GM19043 (cell line): Measurements from ENCODE around the gene MLH1.

Source experiments
- ATAC-seq: cut with Tn5 transposase; IDR thresholded peaks from one replicate; pipeline ENCODE4 v1.9.1; 2021; ENCODE audit warnings: low read depth; ENCODE audit not compliant: unreplicated experiment

Gene MLH1

DNA sequence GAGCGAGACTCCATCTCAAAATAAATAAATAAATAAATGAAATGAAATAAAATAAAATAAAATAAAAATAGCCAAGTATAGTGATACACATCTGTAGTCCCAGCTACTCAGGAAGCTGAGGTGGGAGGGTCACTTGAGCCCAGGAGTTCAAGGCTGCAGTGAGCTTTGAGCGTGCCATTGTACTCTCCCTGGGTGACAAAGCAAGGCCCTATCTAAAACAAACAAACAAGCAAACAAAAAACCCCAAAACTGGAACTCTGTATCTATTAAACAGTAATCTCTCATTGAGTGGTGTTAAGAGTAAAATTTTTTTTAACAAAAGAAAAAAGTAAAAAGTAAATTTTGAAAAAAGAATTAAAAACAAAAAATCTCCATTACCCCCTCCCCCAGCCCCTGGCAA lies 21.2 kb upstream of the MLH1 start:
- ATAC-seq = no peak

- ATAC-seq = no peak
Observed at GRCh38 chr3:36973139-36973538, 20.2 kb upstream of the MLH1 start.

- ATAC-seq = no peak
Observed at GRCh38 chr3:36981006-36981405, 12.3 kb upstream of the MLH1 start.

- ATAC-seq = no peak
Observed at GRCh38 chr3:36988356-36988755, 5.0 kb upstream of the MLH1 start.

GRCh38 chr3:36989005-36989404 lies 4.3 kb upstream of the MLH1 start:
- no peak for ATAC-seq

- no peak for ATAC-seq
Observed at GRCh38 chr3:36989568-36989967, 3.8 kb upstream of the MLH1 start.

- ATAC-seq = no peak
Observed at GRCh38 chr3:36991147-36991546, 2.2 kb upstream of the MLH1 start.

- ATAC-seq = no peak
Observed at GRCh38 chr3:36991923-36992805, 1.2 kb upstream of the MLH1 start.

GRCh38 chr3:36992806-36993325 lies 452 bp upstream of the MLH1 start, which contains the start of gene EPM2AIP1:
Gene EPM2AIP1, minus strand, starts transcription at chr3:36993131. Its CDS starts 54 bp downstream, at chr3:36993077.
- ATAC-seq = peak; percentile 82

DNA sequence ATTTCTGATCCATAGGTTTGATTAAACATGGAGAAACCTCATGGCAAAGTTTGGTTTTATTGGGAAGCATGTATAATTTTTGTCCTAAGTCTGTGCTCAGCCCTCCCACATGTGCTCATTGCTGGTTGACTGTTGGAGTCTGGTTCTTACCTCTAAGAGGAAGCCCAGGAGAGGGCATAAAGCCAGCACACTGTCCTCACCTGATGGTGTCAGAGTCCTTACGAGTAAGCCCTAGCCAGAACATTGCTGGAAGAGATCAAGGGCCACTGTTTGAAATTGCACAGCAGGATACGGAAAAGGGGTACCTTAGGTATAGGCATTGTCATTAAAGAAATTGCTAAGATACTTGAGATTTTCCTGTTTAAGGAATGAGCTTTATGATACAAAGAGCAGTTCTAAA lies 21.3 kb downstream of the MLH1 start:
- no peak for ATAC-seq

DNA sequence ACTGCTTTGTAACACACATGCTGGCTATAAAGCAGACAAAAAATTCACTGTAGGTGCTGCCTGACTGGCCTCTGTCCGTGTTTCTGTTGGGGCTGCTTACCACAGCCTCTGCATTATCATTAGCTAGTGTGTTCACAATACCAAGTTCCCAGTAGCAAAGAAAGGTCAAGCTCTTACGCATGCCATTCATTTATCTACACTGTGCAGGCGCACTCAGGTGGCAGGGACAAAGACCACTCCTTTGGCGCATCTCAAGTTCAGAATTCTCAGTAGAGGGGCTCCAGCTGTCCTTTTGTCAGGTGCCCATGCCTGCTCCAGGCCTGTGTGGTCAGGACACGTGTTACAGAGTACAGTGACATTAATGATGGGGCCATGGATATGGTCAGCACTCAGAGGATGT lies 22.3 kb downstream of the MLH1 start:
- no peak for ATAC-seq

DNA sequence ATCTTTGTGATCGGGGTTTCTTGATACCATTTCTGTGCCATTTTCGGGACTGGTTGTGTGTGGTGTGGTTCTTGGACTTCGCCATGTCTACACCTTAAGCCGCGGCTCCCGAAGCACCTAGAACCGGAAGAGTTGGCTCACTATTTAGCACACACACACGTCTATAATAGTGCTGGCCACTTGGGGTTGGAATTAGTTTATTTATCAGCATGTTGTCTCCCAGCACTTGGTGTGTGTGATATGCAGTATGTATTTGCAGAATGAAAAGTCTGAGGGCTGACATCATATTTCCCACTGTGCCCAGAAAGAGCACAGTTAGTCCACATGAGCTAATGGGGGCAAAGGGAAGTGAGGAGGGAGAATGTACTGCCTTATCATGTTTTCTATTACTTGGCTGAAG lies 23.6 kb downstream of the MLH1 start:
- no peak for ATAC-seq

- no peak for ATAC-seq
Observed at GRCh38 chr3:37017683-37018082, 24.4 kb downstream of the MLH1 start.

DNA sequence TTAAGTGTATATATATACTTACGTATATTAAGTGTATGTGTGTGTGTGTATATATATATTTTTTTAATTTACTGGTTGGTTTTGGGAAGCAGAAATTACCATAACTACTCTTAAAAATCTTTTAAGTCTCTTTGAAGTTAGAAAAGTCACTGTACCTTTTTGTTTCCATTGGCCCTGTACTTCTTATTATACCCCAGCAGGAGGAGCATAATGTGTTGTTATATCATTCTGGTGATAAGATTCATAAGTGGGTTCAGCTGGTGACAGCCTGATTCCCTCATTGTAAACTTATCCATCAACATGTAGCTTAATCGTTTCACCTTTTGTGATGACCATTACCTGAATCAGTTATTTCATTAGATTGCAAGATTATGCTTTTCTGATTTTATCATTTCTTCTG lies 30.8 kb downstream of the MLH1 start:
- ATAC-seq = no peak

- no peak for ATAC-seq
Observed at GRCh38 chr3:37024820-37025405, 31.6 kb downstream of the MLH1 start.

GRCh38 chr3:37025561-37026335 lies 32.4 kb downstream of the MLH1 start:
- no peak for ATAC-seq

- no peak for ATAC-seq
Observed at GRCh38 chr3:37026851-37027250, 33.5 kb downstream of the MLH1 start.

- no peak for ATAC-seq
Observed at GRCh38 chr3:37028329-37028728, 35.0 kb downstream of the MLH1 start.

- ATAC-seq = no peak
Observed at GRCh38 chr3:37029111-37029510, 35.8 kb downstream of the MLH1 start.

- no peak for ATAC-seq
Observed at GRCh38 chr3:37029516-37030163, 36.3 kb downstream of the MLH1 start.

GRCh38 chr3:37030588-37030987 lies 37.3 kb downstream of the MLH1 start:
- ATAC-seq = no peak
